Body of pancreas (tissue), 4 donors: Measurements from ENCODE around the gene ADCY6. TPM values are rescaled to one million over a fixed set of nuclear protein-coding genes. Genes with fewer than 3 reads are reported as not detected.

Experiments used
- ATAC-seq: fragments of 150-250 bp; one replicate; pipeline ENCODE4 v1.9.1; 2016
- DNase-seq, 4 donors: peaks; one replicate each; pipeline ENCODE4 v3.0.0-alpha.2; 2019
- H3K27ac ChIP-seq, 4 donors: fragments of 200-600 bp; sonication (generic); 1 replicate in 3 of 4; 2 replicates in 1 of 4; pipeline versions ENCODE4 v1.5.1 to v1.6.1; 2016 to 2019; ENCODE audit warnings: mild to moderate bottlenecking in 1 of 4, mixed read lengths in 1 of 4, moderate library complexity in 1 of 4
- H3K27me3 ChIP-seq, 2 donors: fragments of 200-600 bp; sonication (generic); one replicate each; pipeline ENCODE4 v1.6.0; 2016; ENCODE audit warnings: mild to moderate bottlenecking in 1 of 2
- H3K36me3 ChIP-seq, 2 donors: fragments of 200-600 bp; sonication (generic); replicated peaks in 1 of 2; 2 replicates each; pipeline ENCODE4 v1.5.1; 2016; ENCODE audit warnings: low read depth in 2 of 2; ENCODE audit not compliant: insufficient read depth in 1 of 2
- H3K4me1 ChIP-seq: fragments of 200-600 bp; sonication (generic); one replicate; pipeline ENCODE4 v1.6.0; 2016
- H3K4me3 ChIP-seq, 2 donors: fragments of 200-600 bp; sonication (generic); 1 replicate in 1 of 2; 2 replicates in 1 of 2; pipeline ENCODE4 v1.5.1; 2016 to 2019
- H3K9me3 ChIP-seq, 3 donors: fragments of 200-600 bp; sonication (generic); 1 replicate in 2 of 3; 2 replicates in 1 of 3; pipeline ENCODE4 v1.5.1; 2016
- CTCF ChIP-seq, 7 experiments: fragments of 450-650 bp in 4 of 7; fragments of 200-600 bp in 3 of 7; sonication (generic) in 3 of 7; IDR thresholded peaks; one replicate each; pipeline ENCODE4 v1.5.1; 2016 to 2019; ENCODE audit warnings: antibody characterized with exemption in 7 of 7
- POLR2A ChIP-seq, 3 donors: fragments of 450-650 bp; IDR thresholded peaks; one replicate each; pipeline ENCODE4 v1.6.1; 2016; ENCODE audit warnings: antibody characterized with exemption in 3 of 3, mild to moderate bottlenecking in 2 of 3
- WGBS, 2 donors: methylation state at CpG; one replicate each; pipeline ENCODE4 v1.1.5; 2017; 5-methylcytosine and 5-hydroxymethylcytosine counted together
- intact Hi-C: fragments of 100-400 bp; cut with DNase I; formaldehyde crosslinking; loops from one replicate; pipeline ENCODE4 v1.15.1; 2023
- total RNA-seq, 2 donors: library from RNA; depleted of rRNA; stranded (reverse); fragments of >200 nt; gene quantifications; one replicate each; pipeline ENCODE4 v1.1.0, GENCODE V29; 2016

ADCY6 gene
- total RNA-seq, 2 donors from 2014 or later, result 38.6 to 59.1 TPM

GRCh38 chr12:48781750-48782456 lies 7.0 kb downstream of the ADCY6 start:
- WGBS, 2 donors, result 82 to 92% methylated on average over 6 to 9 of the region's 9 CpGs
- H3K9me3 ChIP-seq, result no peaks in the 10 kb centered on the region
- H3K4me1 ChIP-seq, result peaks cover 14% of the 10 kb centered on the region
- intact Hi-C loops, result no loop called here
- H3K27me3 ChIP-seq, result no peaks in the 10 kb centered on the region
- H3K27ac ChIP-seq, result no peak overlapping the region
- no peaks in the 10 kb centered on the region for H3K36me3 ChIP-seq
- ATAC-seq, result no peak
- no peak for DNase-seq
- TF ChIP-seq CTCF (IDR thresholded peaks at IDR 0.05) (no peak), POLR2A (IDR thresholded peaks at IDR 0.05) (no peak)
- H3K4me3 ChIP-seq, result no peak overlapping the region

- 65 to 67% methylated on average over 7 to 11 of the region's 11 CpGs for WGBS, 2 donors
- ATAC-seq, result no peak
- no peaks in the 10 kb centered on the region for H3K9me3 ChIP-seq
- H3K4me3 ChIP-seq, result no peak overlapping the region
- no peaks in the 10 kb centered on the region for H3K27me3 ChIP-seq
- intact Hi-C loops, result no loop called here
- no peak for DNase-seq
- no peaks in the 10 kb centered on the region for H3K36me3 ChIP-seq
- H3K4me1 ChIP-seq, result peaks cover 5% of the 10 kb centered on the region
- TF ChIP-seq CTCF (IDR thresholded peaks at IDR 0.05) (no peak), POLR2A (IDR thresholded peaks at IDR 0.05) (no peak)
- H3K27ac ChIP-seq, result peak overlapping the region in 1 of 4 donors; percentile 36
These were observed 8.4 kb downstream of the ADCY6 start for GRCh38 chr12:48780381-48781025.

GRCh38 chr12:48779869-48780268 lies 9.0 kb downstream of the ADCY6 start:
- ATAC-seq (peak; percentile 27), DNase-seq (peak in 1 of 4 donors; percentile 22)
- WGBS, 2 donors, result 64 to 83% methylated on average over 3 of the region's 3 CpGs
- no peak overlapping the region for H3K4me3 ChIP-seq
- TF ChIP-seq POLR2A (IDR thresholded peaks at IDR 0.05) (no peak), CTCF (IDR thresholded peaks at IDR 0.05) (no peak)
- no peaks in the 10 kb centered on the region for H3K9me3 ChIP-seq
- H3K27ac ChIP-seq, result no peak overlapping the region
- intact Hi-C loops, result no loop called here
- no peaks in the 10 kb centered on the region for H3K27me3 ChIP-seq
- peaks cover 5% of the 10 kb centered on the region for H3K4me1 ChIP-seq
- H3K36me3 ChIP-seq, result peaks cover 0 to 2% of the 10 kb centered on the region in 2 donors

GRCh38 chr12:48777501-48778400 lies 11.1 kb downstream of the ADCY6 start:
- Histone ChIP-seq H3K27me3 (no peaks in the 10 kb centered on the region), H3K36me3 (peaks cover 0 to 13% of the 10 kb centered on the region in 2 donors), H3K27ac (no peak overlapping the region), H3K9me3 (no peaks in the 10 kb centered on the region), H3K4me1 (peaks cover 5% of the 10 kb centered on the region), H3K4me3 (no peak overlapping the region)
- ATAC-seq (no peak), DNase-seq (no peak)
- intact Hi-C loops, result no loop called here
- TF ChIP-seq POLR2A (IDR thresholded peaks at IDR 0.05) (no peak), CTCF (IDR thresholded peaks at IDR 0.05) (no peak)
- 80 to 89% methylated on average over 8 to 14 of the region's 16 CpGs for WGBS, 2 donors
